A673 (cell line): Measurements from ENCODE around the gene CPPED1. TPM values are rescaled to one million over a fixed set of nuclear protein-coding genes. Genes with fewer than 3 reads are reported as not detected.

ENCODE experiments used
- BruUV-seq: library from RNA; stranded (reverse); fragments of 400-500 nt; replicated peaks from 2 replicates; lab custom pipeline; 2021; lab: Mats Ljungman, UMichigan
- CTCF ChIA-PET: fragments of 300-600 bp; sonication (Branson Sonifier 250); formaldehyde crosslinking; loops from one replicate; lab custom pipeline; 2022; ENCODE audit warnings: antibody characterized with exemption; lab: Charles Lee
- POLR2A ChIA-PET: fragments of 300-600 bp; sonication (Branson Sonifier 250); formaldehyde crosslinking; loops from one replicate; lab custom pipeline; 2022; ENCODE audit warnings: antibody characterized with exemption; ENCODE audit not compliant: low non-redundant PET; lab: Charles Lee
- DNase-seq: peaks from one replicate; pipeline ENCODE4 v3.0.0-alpha.2; 2015; ENCODE audit warnings: low spot score
- H3K27ac ChIP-seq: fragments of 200-600 bp; sonication (generic); 2 replicates; pipeline ENCODE4 v1.5.1; 2016; ENCODE audit warnings: mixed run types, low read depth, mild to moderate bottlenecking, mixed read lengths, antibody characterized with exemption, low read length; ENCODE audit not compliant: poor library complexity, severe bottlenecking
- H3K27me3 ChIP-seq: fragments of 200-600 bp; sonication (generic); replicated peaks from 2 replicates; pipeline ENCODE4 v1.6.1; 2017; ENCODE audit warnings: mixed run types, low read depth, mild to moderate bottlenecking, mixed read lengths, antibody characterized with exemption, low read length; ENCODE audit not compliant: insufficient read depth, poor library complexity
- H3K36me3 ChIP-seq: fragments of 200-600 bp; sonication (generic); 2 replicates; pipeline ENCODE4 v1.6.1; 2016; ENCODE audit warnings: mixed run types, mild to moderate bottlenecking, mixed read lengths, antibody characterized with exemption, low read length; ENCODE audit not compliant: insufficient read depth, poor library complexity, severe bottlenecking
- H3K4me1 ChIP-seq: fragments of 200-600 bp; sonication (generic); 2 replicates; pipeline ENCODE4 v1.6.1; 2017; ENCODE audit warnings: mixed run types, mild to moderate bottlenecking, mixed read lengths, antibody characterized with exemption, low read length; ENCODE audit not compliant: insufficient read depth, poor library complexity, severe bottlenecking
- H3K4me3 ChIP-seq: fragments of 200-600 bp; sonication (generic); 2 replicates; pipeline ENCODE4 v1.5.1; 2016; ENCODE audit warnings: low read depth, mixed run types, mild to moderate bottlenecking, mixed read lengths, low read length; ENCODE audit not compliant: poor library complexity, severe bottlenecking
- H3K9me3 ChIP-seq: fragments of 200-600 bp; sonication (generic); 2 replicates; pipeline ENCODE4 v1.6.1; 2016; ENCODE audit warnings: mixed run types, low read depth, mild to moderate bottlenecking, mixed read lengths, antibody characterized with exemption, low read length; ENCODE audit not compliant: poor library complexity, severe bottlenecking
- EZH2 ChIP-seq: fragments of 200-600 bp; sonication (generic); IDR thresholded peaks from 2 replicates; pipeline ENCODE4 v1.6.1; 2017; ENCODE audit warnings: borderline replicate concordance, low read depth, mild to moderate bottlenecking, mixed read lengths, antibody characterized with exemption, low read length; ENCODE audit not compliant: poor library complexity, severe bottlenecking
- intact Hi-C: fragments of 100-400 bp; cut with micrococcal nuclease; formaldehyde crosslinking; loops from one replicate; pipeline ENCODE4 v1.10.0; 2022; ENCODE audit not compliant: unreplicated experiment
- total RNA-seq: library from RNA; stranded (reverse); gene quantifications from 2 replicates; pipeline ENCODE4 v1.2.3, GENCODE V29; 2021
- TF ChIP-seq, protein P1 (sequence below): fragments of 300-800, 200-600 bp; sonication (generic); conservative IDR thresholded peaks from 2 replicates; pipeline ENCODE4 v1.5.1; 2017; ENCODE audit warnings: low read depth, mild to moderate bottlenecking, antibody characterized with exemption, low read length, moderate library complexity, mixed read lengths

Gene CPPED1
- total RNA-seq, 1 experiment from 2014 or later, result 0.90 TPM

DNA sequence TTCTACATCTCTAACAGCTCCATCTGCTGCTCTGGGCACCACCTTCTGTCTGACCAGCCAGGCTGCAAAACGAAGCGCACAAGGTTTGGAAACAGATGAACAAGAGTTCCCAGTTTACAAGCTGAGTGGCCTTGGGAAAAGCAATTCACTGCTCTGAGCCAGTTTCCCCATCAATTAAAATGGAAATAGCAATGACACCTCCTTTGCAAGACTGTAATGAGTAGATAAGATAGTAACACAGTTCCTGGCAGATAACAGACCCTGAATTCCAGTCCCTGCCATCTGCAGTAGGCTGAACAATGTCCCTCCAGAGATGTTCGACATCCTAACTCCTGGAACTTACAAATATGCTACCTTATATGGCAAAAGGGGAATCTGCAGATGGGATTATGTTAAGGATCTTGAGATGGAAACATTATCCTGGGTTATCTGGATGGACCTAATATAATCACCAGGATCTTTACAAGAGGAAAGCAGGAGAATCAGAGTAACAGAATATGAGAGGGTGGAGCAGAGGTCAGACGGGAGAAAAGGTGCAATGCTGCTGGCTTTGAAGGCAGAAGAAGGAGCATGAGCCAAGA lies 27.9 kb downstream of the CPPED1 start:
- no peaks in the 10 kb centered on the region for H3K36me3 ChIP-seq

DNA sequence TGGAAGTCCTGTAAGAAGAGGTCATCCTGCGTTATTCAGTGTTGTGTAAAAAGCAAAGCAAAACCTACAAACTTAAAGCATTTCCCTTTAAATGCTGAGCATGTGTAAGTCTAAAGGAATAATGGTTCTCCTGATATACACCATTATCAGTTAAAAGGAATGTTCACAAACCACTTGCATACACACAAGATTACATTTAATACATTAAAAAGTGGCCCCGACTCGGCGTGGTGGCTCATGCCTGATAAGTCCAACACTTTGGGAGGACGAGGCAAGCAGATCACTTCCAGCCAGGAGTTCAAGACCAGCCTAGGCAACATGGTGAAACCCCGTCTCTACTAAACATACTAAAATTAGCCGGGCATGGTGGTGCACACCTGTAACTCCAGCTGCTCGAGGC lies 30.5 kb downstream of the CPPED1 start:
- no peaks in the 10 kb centered on the region for H3K9me3 ChIP-seq
- H3K36me3 ChIP-seq, result no peaks in the 10 kb centered on the region
- H3K4me3 ChIP-seq, result no peak overlapping the region
- BruUV-seq, result no TSS peak
- DNase-seq, result no peak
- no peak overlapping the region for H3K27ac ChIP-seq
- TF ChIP-seq EZH2, result no peak
- TF ChIP-seq, protein P1, sequence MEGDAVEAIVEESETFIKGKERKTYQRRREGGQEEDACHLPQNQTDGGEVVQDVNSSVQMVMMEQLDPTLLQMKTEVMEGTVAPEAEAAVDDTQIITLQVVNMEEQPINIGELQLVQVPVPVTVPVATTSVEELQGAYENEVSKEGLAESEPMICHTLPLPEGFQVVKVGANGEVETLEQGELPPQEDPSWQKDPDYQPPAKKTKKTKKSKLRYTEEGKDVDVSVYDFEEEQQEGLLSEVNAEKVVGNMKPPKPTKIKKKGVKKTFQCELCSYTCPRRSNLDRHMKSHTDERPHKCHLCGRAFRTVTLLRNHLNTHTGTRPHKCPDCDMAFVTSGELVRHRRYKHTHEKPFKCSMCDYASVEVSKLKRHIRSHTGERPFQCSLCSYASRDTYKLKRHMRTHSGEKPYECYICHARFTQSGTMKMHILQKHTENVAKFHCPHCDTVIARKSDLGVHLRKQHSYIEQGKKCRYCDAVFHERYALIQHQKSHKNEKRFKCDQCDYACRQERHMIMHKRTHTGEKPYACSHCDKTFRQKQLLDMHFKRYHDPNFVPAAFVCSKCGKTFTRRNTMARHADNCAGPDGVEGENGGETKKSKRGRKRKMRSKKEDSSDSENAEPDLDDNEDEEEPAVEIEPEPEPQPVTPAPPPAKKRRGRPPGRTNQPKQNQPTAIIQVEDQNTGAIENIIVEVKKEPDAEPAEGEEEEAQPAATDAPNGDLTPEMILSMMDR, result no peak
- H3K4me1 ChIP-seq, result no peaks in the 10 kb centered on the region
- no peaks in the 10 kb centered on the region for H3K27me3 ChIP-seq
- intact Hi-C loops, result no loop called here
- ChIA-PET POLR2A (no interaction called here), CTCF (no interaction called here)

More for the DNA sequence above, 27.9 kb downstream of the CPPED1 start:
- ChIA-PET POLR2A (no interaction called here), CTCF (no interaction called here)
- H3K27me3 ChIP-seq, result no peaks in the 10 kb centered on the region
- H3K4me3 ChIP-seq, result no peak overlapping the region
- no peak overlapping the region for H3K27ac ChIP-seq
- DNase-seq, result no peak
- TF ChIP-seq, protein P1, result no peak
- no peak for TF ChIP-seq EZH2
- intact Hi-C loops, result no loop called here
- no TSS peak for BruUV-seq
- H3K4me1 ChIP-seq, result no peaks in the 10 kb centered on the region
- no peaks in the 10 kb centered on the region for H3K9me3 ChIP-seq

DNA sequence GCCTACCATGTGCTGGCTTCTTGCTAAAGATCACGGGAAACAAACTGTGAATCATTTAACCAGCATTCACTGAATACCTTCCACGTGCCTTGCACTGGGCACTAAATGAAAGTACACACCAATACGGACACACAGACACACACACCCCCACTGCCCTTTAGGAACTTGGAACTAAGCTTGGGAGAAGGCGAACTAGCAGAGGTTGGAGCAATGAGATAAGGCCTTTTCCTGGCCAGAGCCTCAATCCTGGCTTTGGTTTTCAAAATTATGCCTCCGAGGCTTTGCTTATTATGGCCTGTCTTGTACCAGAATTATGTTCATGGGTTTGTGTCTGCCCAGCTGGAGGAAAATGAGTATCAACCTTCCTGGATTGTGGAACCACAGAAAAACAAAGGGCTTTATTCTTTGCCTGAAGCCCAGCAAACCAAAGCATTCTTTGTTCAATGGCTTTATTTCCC lies 32.3 kb downstream of the CPPED1 start:
- DNase-seq, result no peak
- POLR2A ChIA-PET, result no interaction called here
- Histone ChIP-seq H3K4me1 (no peaks in the 10 kb centered on the region), H3K4me3 (no peak overlapping the region), H3K9me3 (no peaks in the 10 kb centered on the region), H3K36me3 (no peaks in the 10 kb centered on the region), H3K27me3 (no peaks in the 10 kb centered on the region), H3K27ac (no peak overlapping the region)
- CTCF ChIA-PET, result no interaction called here
- no TSS peak for BruUV-seq
- TF ChIP-seq, protein P1, result no peak
- TF ChIP-seq EZH2, result no peak
- intact Hi-C loops, result no loop called here
